Coronary artery (tissue), 2 donors: ENCODE results near the gene ANXA4.
A peak's percentile ranks its signal among the peaks of the same experiment; 100 is the strongest.

ENCODE experiments used
- DNase-seq: peaks from one replicate; pipeline ENCODE4 v3.0.0-alpha.2; 2017; ENCODE audit warnings: low spot score
- H3K27ac ChIP-seq, 2 donors: fragments of 200-600 bp; sonication (generic); one replicate each; pipeline ENCODE4 v1.5.1; 2016 to 2019
- H3K4me3 ChIP-seq: fragments of 200-600 bp; sonication (generic); 2 replicates; pipeline ENCODE4 v1.5.1; 2016; ENCODE audit warnings: mild to moderate bottlenecking, moderate library complexity
- TF ChIP-seq, protein P1 (sequence below): fragments of 200-600 bp; sonication (generic); IDR thresholded peaks from one replicate; pipeline ENCODE4 v1.5.1; 2019; ENCODE audit warnings: antibody characterized with exemption

The ANXA4 gene

DNA sequence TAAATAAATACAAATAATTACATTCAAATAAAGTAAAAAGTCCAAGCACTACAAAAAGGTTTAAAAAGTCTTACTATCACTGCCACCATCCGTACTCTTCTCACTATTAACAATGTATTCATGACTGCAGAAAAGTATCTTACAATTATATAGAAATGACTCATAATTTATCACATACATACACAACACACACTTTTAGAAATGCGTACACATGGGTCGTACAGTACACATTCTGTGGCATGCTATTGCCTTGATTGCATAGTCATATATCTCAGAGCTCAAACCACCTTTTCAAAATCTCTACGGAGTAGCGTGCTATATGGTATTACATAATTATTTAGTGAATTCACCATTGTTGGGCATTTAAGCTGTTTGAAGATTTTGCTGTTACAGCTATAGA is 41.6 kb upstream of the ANXA4 start:
- TF ChIP-seq, protein P1, sequence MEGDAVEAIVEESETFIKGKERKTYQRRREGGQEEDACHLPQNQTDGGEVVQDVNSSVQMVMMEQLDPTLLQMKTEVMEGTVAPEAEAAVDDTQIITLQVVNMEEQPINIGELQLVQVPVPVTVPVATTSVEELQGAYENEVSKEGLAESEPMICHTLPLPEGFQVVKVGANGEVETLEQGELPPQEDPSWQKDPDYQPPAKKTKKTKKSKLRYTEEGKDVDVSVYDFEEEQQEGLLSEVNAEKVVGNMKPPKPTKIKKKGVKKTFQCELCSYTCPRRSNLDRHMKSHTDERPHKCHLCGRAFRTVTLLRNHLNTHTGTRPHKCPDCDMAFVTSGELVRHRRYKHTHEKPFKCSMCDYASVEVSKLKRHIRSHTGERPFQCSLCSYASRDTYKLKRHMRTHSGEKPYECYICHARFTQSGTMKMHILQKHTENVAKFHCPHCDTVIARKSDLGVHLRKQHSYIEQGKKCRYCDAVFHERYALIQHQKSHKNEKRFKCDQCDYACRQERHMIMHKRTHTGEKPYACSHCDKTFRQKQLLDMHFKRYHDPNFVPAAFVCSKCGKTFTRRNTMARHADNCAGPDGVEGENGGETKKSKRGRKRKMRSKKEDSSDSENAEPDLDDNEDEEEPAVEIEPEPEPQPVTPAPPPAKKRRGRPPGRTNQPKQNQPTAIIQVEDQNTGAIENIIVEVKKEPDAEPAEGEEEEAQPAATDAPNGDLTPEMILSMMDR, result no peak
- Histone ChIP-seq H3K4me3 (no peak overlapping the region), H3K27ac (no peak overlapping the region)
- no peak for DNase-seq

DNA sequence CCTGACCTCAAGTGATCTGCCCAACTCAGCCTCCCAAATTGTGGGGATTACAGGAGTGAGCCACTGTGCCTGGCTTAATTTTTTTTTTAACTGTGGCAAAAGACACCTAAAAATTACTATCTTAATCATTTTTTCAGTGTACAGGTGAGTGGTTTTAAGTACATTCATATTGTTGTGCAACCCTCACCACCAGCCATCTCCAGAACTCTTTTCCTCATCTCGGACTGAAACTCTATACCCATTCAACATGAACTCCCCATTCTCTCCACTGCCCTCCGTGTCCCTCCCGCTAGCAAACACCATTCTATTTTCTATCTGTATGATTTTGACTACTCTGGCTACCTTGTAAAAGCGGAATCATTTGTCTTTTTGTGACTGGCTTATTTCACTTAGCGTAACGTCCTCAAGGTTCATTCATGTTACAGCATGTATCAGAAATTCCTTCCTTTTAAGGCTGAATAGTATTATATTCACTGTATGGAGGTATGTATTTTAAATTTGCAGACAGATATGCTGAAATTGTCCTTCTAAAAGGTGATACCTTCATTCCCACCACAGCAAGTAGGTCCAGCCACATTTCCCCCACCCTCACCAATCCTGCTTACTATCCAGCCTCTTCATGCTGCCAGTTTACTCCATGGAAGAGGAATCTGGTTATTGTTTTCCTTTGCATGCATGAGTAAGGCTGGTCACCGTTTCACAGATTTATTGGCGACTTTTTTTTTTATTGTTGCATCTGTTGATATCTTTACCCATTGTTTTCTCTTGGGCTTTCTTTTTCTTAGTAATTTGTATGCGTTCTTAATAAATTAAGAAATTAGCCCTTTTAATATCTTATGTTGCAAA is 40.6 kb upstream of the ANXA4 start:
- no peak for DNase-seq
- H3K4me3 ChIP-seq, result no peak overlapping the region
- H3K27ac ChIP-seq, result no peak overlapping the region
- TF ChIP-seq, protein P1, result no peak

- no peak overlapping the region for H3K27ac ChIP-seq
- TF ChIP-seq, protein P1, result no peak
- no peak for DNase-seq
- H3K4me3 ChIP-seq, result no peak overlapping the region
These were observed 38.7 kb upstream of the ANXA4 start for GRCh38 chr2:69703189-69703588.

DNA sequence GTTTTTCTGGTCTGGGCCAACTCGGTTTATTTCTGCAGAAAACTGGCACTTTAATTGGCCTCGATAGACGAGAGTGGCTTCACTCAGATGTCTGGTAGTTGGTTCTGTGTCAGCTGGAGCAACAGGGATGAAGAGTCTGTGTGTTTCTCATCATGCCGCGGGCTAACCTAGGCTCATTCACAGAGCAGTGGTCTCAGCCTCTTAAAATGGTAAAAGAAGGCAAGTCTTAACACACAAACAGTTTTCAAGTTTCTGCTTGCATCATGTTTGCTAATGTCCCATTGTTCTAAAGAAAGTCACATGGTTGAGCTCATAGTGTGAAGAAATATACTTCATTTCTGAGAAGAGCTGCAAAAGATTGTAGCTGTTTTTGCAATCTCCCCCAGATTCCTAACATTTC is 37.5 kb upstream of the ANXA4 start:
- Histone ChIP-seq H3K27ac (peak overlapping the region in 1 of 2 donors; percentile 46), H3K4me3 (no peak overlapping the region)
- TF ChIP-seq, protein P1, result no peak
- DNase-seq, result no peak

GRCh38 chr2:69709290-69709689 is 32.6 kb upstream of the ANXA4 start:
- no peak overlapping the region for H3K27ac ChIP-seq

DNA sequence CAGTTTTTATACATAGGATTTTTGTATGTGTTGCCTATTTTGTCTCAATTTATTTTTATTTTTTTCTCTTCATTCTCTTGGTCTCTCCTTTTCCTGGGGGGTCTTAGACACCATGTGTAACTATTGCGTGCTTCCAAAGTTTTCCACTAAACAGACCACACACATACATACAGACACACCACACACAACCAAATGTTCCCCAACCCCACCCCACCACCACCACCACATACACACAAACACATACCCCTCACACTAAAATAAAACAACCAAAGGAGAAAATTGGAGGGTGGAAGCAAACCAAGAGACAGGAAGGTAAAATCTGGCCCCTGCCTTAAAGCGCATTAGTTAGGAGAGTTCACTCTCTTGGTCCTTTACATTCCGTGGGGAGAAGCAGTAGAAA is 30.0 kb upstream of the ANXA4 start:
- no peak overlapping the region for H3K27ac ChIP-seq
- no peak for DNase-seq
- TF ChIP-seq, protein P1, result no peak
- H3K4me3 ChIP-seq, result no peak overlapping the region

More at GRCh38 chr2:69709290-69709689, 32.6 kb upstream of the ANXA4 start:
- no peak for DNase-seq
- H3K4me3 ChIP-seq, result no peak overlapping the region
- TF ChIP-seq, protein P1, result no peak

DNA sequence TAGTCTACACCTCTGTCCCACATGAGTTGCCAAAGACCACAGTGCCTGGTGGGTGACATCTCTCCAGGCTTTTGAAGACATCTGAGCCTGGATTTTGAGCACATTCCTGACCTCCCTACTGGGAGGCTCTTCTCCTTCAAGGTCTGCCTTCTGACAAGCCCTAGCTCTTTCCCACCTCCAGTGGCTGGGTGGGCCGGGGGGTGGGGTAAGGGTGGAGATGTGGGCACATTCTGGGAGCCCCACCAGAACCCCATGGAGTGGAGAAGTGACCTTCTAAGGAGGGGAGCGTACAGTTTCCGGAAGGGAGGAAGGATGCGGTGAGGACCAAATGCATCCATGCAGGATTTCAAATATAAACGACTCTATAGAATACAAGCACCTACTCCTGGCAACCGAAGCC is 27.9 kb upstream of the ANXA4 start:
- H3K27ac ChIP-seq, result no peak overlapping the region
- H3K4me3 ChIP-seq, result no peak overlapping the region
- no peak for DNase-seq
- TF ChIP-seq, protein P1, result no peak
